Ishikawa (cell line): ENCODE measurements around the gene RGS9.
A peak's percentile ranks its signal among the peaks of the same experiment; 100 is the strongest.

Experiments
- CEBPB ChIP-seq: IDR thresholded peaks from 2 replicates; pipeline ENCODE4 v1.6.1; 2012
- CREB1 ChIP-seq: IDR thresholded peaks from 2 replicates; pipeline ENCODE4 v1.6.1; 2012; ENCODE audit warnings: low read depth
- EGR1 ChIP-seq: IDR thresholded peaks from 2 replicates; pipeline ENCODE4 v1.6.1; 2012
- EP300 ChIP-seq: IDR thresholded peaks from 2 replicates; pipeline ENCODE4 v1.6.1; 2012; ENCODE audit warnings: borderline replicate concordance
- FOXM1 ChIP-seq: IDR thresholded peaks from 2 replicates; pipeline ENCODE4 v1.6.1; 2012; ENCODE audit warnings: low read depth, borderline replicate concordance
- NFIC ChIP-seq: IDR thresholded peaks from 2 replicates; pipeline ENCODE4 v1.6.1; 2012
- RAD21 ChIP-seq: IDR thresholded peaks from 2 replicates; pipeline ENCODE4 v1.6.1; 2012; ENCODE audit warnings: low read depth
- TAF1 ChIP-seq: IDR thresholded peaks from 2 replicates; pipeline ENCODE4 v1.6.1; 2012; ENCODE audit warnings: low read depth, mild to moderate bottlenecking
- TCF12 ChIP-seq: IDR thresholded peaks from 2 replicates; pipeline ENCODE4 v1.6.1; 2012; ENCODE audit warnings: low read depth
- TEAD4 ChIP-seq: IDR thresholded peaks from 2 replicates; pipeline ENCODE4 v1.6.1; 2012
- USF1 ChIP-seq: IDR thresholded peaks from 2 replicates; pipeline ENCODE4 v1.6.1; 2012
- YY1 ChIP-seq: IDR thresholded peaks from 2 replicates; pipeline ENCODE4 v1.6.1; 2012; ENCODE audit warnings: low read depth
- ZBTB7A ChIP-seq: IDR thresholded peaks from 2 replicates; pipeline ENCODE4 v1.6.1; 2012; ENCODE audit warnings: low read depth
- TF ChIP-seq, protein P1 (sequence below): IDR thresholded peaks from 2 replicates; pipeline ENCODE4 v1.6.1; 2012; ENCODE audit warnings: low read depth, mild to moderate bottlenecking
- TF ChIP-seq, protein P2 (sequence below): IDR thresholded peaks from 2 replicates; pipeline ENCODE4 v1.6.1; 2012

The RGS9 gene

GRCh38 chr17:65195716-65196115 lies 58.5 kb downstream of the RGS9 start:
- no peak for TF ChIP-seq ZBTB7A
- no peak for TF ChIP-seq EGR1
- no peak for TF ChIP-seq RAD21
- no peak for TF ChIP-seq TCF12
- TF ChIP-seq YY1, result no peak
- no peak for TF ChIP-seq CEBPB
- TF ChIP-seq TEAD4, result no peak
- TF ChIP-seq, protein P1, sequence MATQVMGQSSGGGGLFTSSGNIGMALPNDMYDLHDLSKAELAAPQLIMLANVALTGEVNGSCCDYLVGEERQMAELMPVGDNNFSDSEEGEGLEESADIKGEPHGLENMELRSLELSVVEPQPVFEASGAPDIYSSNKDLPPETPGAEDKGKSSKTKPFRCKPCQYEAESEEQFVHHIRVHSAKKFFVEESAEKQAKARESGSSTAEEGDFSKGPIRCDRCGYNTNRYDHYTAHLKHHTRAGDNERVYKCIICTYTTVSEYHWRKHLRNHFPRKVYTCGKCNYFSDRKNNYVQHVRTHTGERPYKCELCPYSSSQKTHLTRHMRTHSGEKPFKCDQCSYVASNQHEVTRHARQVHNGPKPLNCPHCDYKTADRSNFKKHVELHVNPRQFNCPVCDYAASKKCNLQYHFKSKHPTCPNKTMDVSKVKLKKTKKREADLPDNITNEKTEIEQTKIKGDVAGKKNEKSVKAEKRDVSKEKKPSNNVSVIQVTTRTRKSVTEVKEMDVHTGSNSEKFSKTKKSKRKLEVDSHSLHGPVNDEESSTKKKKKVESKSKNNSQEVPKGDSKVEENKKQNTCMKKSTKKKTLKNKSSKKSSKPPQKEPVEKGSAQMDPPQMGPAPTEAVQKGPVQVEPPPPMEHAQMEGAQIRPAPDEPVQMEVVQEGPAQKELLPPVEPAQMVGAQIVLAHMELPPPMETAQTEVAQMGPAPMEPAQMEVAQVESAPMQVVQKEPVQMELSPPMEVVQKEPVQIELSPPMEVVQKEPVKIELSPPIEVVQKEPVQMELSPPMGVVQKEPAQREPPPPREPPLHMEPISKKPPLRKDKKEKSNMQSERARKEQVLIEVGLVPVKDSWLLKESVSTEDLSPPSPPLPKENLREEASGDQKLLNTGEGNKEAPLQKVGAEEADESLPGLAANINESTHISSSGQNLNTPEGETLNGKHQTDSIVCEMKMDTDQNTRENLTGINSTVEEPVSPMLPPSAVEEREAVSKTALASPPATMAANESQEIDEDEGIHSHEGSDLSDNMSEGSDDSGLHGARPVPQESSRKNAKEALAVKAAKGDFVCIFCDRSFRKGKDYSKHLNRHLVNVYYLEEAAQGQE, result no peak
- TF ChIP-seq USF1, result no peak
- TF ChIP-seq CREB1, result no peak

DNA sequence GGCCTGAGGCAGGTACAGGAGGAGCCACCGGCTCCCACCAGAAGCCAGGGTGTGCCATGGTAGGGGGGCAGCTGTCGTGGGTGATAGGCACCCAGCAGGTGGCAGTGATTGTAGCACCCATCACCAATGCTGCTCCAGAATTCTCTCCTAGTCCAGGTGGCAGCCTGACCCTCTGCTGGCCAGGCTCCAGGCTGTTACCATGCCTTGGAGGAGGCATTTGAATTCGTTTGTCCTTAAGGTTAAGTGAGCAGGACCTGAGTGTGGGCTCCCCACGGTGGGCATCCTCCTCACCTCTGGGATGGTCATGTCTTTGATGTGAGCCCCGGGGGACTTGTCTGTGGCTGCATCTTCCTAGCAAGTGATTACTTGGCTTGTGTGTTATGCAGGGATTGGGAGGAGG lies 59.4 kb downstream of the RGS9 start:
- TF ChIP-seq TCF12 (no peak), NFIC (no peak), TAF1 (no peak), CEBPB (no peak), TEAD4 (no peak), EP300 (no peak), RAD21 (no peak), CREB1 (no peak), YY1 (no peak), ZBTB7A (no peak), USF1 (no peak), FOXM1 (no peak), EGR1 (no peak)
- TF ChIP-seq, protein P2, sequence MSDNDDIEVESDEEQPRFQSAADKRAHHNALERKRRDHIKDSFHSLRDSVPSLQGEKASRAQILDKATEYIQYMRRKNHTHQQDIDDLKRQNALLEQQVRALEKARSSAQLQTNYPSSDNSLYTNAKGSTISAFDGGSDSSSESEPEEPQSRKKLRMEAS, result no peak
- TF ChIP-seq, protein P1, result no peak

DNA sequence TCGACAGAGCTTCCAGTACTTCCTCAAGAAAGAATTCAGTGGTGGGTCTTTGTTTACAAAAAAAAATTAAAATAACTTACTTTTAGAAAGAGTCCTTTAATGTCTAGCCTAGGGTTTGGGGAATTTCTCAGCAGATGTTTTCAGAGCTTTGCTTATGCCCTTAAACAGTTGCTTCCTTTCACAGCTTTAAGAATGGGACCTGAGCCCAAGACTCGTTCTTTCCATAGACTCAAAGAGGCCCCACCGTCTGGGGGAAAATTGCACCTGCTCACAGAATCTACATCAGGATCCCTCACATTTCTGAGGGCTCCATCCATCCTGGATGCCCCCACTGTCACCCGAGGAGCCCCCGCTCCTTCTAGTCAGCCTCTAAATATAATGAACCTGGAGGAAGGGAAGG lies 60.0 kb downstream of the RGS9 start:
- TF ChIP-seq ZBTB7A (no peak), RAD21 (no peak), YY1 (no peak), EP300 (no peak), FOXM1 (no peak), TAF1 (no peak)

GRCh38 chr17:65198653-65199382 lies 61.6 kb downstream of the RGS9 start:
- TF ChIP-seq YY1, result no peak
- TF ChIP-seq RAD21, result peak; percentile 88

DNA sequence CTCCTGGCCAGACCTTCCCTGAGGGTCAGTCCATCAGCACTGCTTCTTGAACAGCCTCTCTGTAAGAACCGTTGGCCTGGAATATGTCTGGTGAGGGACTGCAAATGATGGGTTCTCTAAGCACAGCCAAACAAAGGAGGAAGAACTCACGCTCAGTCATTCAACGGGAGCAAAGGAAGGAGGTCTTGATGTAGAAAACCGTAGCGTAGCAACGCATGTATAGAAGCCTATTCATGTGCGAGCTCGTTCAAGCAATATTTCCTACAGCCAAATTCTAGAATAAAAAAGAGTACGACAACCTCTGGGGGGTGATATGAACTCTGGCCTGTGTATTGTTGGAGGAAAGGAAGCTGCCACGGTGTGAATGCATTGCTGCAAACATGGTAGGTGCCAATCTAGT lies 64.2 kb downstream of the RGS9 start:
- TF ChIP-seq ZBTB7A (no peak), RAD21 (no peak), USF1 (no peak), CEBPB (no peak), EGR1 (no peak), TCF12 (no peak), TEAD4 (no peak), CREB1 (no peak), EP300 (no peak)
- TF ChIP-seq, protein P1, result no peak
